Measurements from ENCODE around the gene CHRNA7. TPM values are rescaled to one million over a fixed set of nuclear protein-coding genes. Genes with fewer than 3 reads are reported as not detected.

The CHRNA7 gene
- total RNA-seq, 4 donors from 2014 or later, result 1.6 to 9.1 (median 2.8) TPM

Small RNAs within 50 kb of the gene (small RNA-seq; reads per million reads assigned to genes)
- not detected for gene RF00019

Other genes starting within 250 kb of the CHRNA7 start
- gene OTUD7A, start 159.8 kb upstream of the CHRNA7 start, total RNA-seq, result 10 to 100 TPM in 1 of 4 donors, 1 to 10 TPM in 3; 3.7 to 24.4 (median 5.4) TPM

Data from uterus (tissue), 4 donors.